Trophoblast cell (in vitro differentiated cells and primary cell): ENCODE results near the gene C20orf144.

Experiments
- DNase-seq, 2 donors: peaks; one replicate each; pipeline ENCODE4 v3.0.0-alpha.2; 2016
- H2AFZ ChIP-seq: 2 replicates; pipeline ENCODE4 v1.6.1; 2013; ENCODE audit warnings: low read length, moderate library complexity, mild to moderate bottlenecking; ENCODE audit not compliant: insufficient read depth, poor library complexity
- H2AK5ac ChIP-seq: 2 replicates; pipeline ENCODE4 v1.6.1; 2013; ENCODE audit warnings: mild to moderate bottlenecking, low read length
- H2BK120ac ChIP-seq: 2 replicates; pipeline ENCODE4 v1.6.1; 2013; ENCODE audit warnings: low read length, mild to moderate bottlenecking, moderate library complexity; ENCODE audit not compliant: insufficient read depth, poor library complexity
- H2BK12ac ChIP-seq: 2 replicates; pipeline ENCODE4 v1.6.1; 2013; ENCODE audit warnings: mild to moderate bottlenecking, low read length, moderate library complexity
- H2BK5ac ChIP-seq: 2 replicates; pipeline ENCODE4 v1.6.1; 2013; ENCODE audit warnings: low read length, low read depth, moderate library complexity, mild to moderate bottlenecking; ENCODE audit not compliant: poor library complexity
- H3K14ac ChIP-seq: 2 replicates; pipeline ENCODE4 v1.6.1; 2013; ENCODE audit warnings: mild to moderate bottlenecking, low read length
- H3K18ac ChIP-seq: 2 replicates; pipeline ENCODE4 v1.6.1; 2013; ENCODE audit warnings: mild to moderate bottlenecking, low read length
- H3K23ac ChIP-seq: 2 replicates; pipeline ENCODE4 v1.6.1; 2013; ENCODE audit warnings: low read length
- H3K27ac ChIP-seq: 2 replicates; pipeline ENCODE4 v1.5.1; 2013; ENCODE audit warnings: low read depth, mild to moderate bottlenecking, inconsistent platforms, low read length, moderate library complexity
- H3K27me3 ChIP-seq: 2 replicates; pipeline ENCODE4 v1.6.1; 2013; ENCODE audit warnings: inconsistent platforms, mild to moderate bottlenecking, low read length, moderate library complexity; ENCODE audit not compliant: insufficient read depth
- H3K36me3 ChIP-seq, 2 experiments: 1 replicate in 1 of 2; 2 replicates in 1 of 2; pipeline ENCODE4 v1.6.1; 2013; ENCODE audit warnings: low read length in 2 of 2, mild to moderate bottlenecking in 2 of 2, moderate library complexity in 1 of 2; ENCODE audit not compliant: insufficient read depth in 2 of 2, control insufficient read depth in 1 of 2
- H3K4ac ChIP-seq: 2 replicates; pipeline ENCODE4 v1.6.1; 2013; ENCODE audit warnings: low read depth, mild to moderate bottlenecking, low read length, moderate library complexity
- H3K4me1 ChIP-seq, 2 experiments: 1 replicate in 1 of 2; 2 replicates in 1 of 2; pipeline ENCODE4 v1.6.1; 2013; ENCODE audit warnings: low read length in 2 of 2, mild to moderate bottlenecking in 2 of 2, moderate library complexity in 1 of 2; ENCODE audit not compliant: insufficient read depth in 2 of 2, control insufficient read depth in 1 of 2
- H3K4me2 ChIP-seq: 2 replicates; pipeline ENCODE4 v1.6.1; 2013; ENCODE audit warnings: inconsistent platforms, mild to moderate bottlenecking, low read length, moderate library complexity
- H3K4me3 ChIP-seq: 2 replicates; pipeline ENCODE4 v1.5.1; 2013; ENCODE audit warnings: mild to moderate bottlenecking, low read depth, low read length, inconsistent platforms
- H3K79me1 ChIP-seq: one replicate; pipeline ENCODE4 v1.6.1; 2013; ENCODE audit warnings: low read length
- H3K79me2 ChIP-seq: 2 replicates; pipeline ENCODE4 v1.6.1; 2013; ENCODE audit warnings: low read length, mild to moderate bottlenecking; ENCODE audit not compliant: control insufficient read depth, insufficient read depth, poor library complexity
- H3K9ac ChIP-seq: 2 replicates; pipeline ENCODE4 v1.6.1; 2013; ENCODE audit warnings: mild to moderate bottlenecking, low read length
- H3K9me3 ChIP-seq: 2 replicates; pipeline ENCODE4 v1.6.1; 2013; ENCODE audit warnings: low read depth, mild to moderate bottlenecking, control low read depth, inconsistent platforms, low read length; ENCODE audit not compliant: insufficient read depth
- H4K12ac ChIP-seq: 2 replicates; pipeline ENCODE4 v1.6.1; 2013; ENCODE audit warnings: low read depth, mild to moderate bottlenecking, low read length, moderate library complexity
- H4K8ac ChIP-seq: 2 replicates; pipeline ENCODE4 v1.6.1; 2013; ENCODE audit warnings: low read depth, mild to moderate bottlenecking, low read length, moderate library complexity
- H4K91ac ChIP-seq: one replicate; pipeline ENCODE4 v1.6.1; 2013; ENCODE audit warnings: low read depth, mild to moderate bottlenecking, low read length, moderate library complexity
- WGBS: extraction: QIAGEN DNeasy Blood & Tissue Kit; methylation state at CpG from one replicate; pipeline ENCODE4 v1.1.7; 2013; ENCODE audit warnings: missing lambda C conversion rate; ENCODE audit not compliant: insufficient read length, insufficient coverage; ENCODE audit errors: extremely low coverage; 5-methylcytosine and 5-hydroxymethylcytosine counted together

Gene C20orf144

GRCh38 chr20:33679758-33680485 lies 17.8 kb downstream of the C20orf144 start:
- Histone ChIP-seq H4K8ac (no peak overlapping the region), H4K12ac (no peak overlapping the region), H3K79me1 (no peaks in the 10 kb centered on the region), H3K23ac (no peak overlapping the region), H3K27me3 (no peaks in the 10 kb centered on the region), H3K4me1 (peaks cover 2 to 6% of the 10 kb centered on the region in 2 experiments), H2BK12ac (no peak overlapping the region), H3K4ac (no peak overlapping the region), H4K91ac (no peak overlapping the region), H3K36me3 (peaks cover 26 to 29% of the 10 kb centered on the region in 2 experiments), H2BK120ac (no peak overlapping the region), H3K4me3 (no peak overlapping the region), H3K9me3 (peaks cover 2% of the 10 kb centered on the region), H3K9ac (no peak overlapping the region), H3K4me2 (no peak overlapping the region), H2BK5ac (no peak overlapping the region), H2AFZ (no peak overlapping the region), H3K27ac (no peak overlapping the region), H2AK5ac (no peak overlapping the region), H3K18ac (no peak overlapping the region), H3K79me2 (no peaks in the 10 kb centered on the region), H3K14ac (no peak overlapping the region)
- no CpG with 5 or more reads among the region's 20 CpGs for WGBS
- no peak for DNase-seq

GRCh38 chr20:33680686-33681085 lies 18.6 kb downstream of the C20orf144 start:
- WGBS: no CpG with 5 or more reads among the region's 2 CpGs
- Histone ChIP-seq H3K4me3 (no peak overlapping the region), H3K79me2 (peaks cover 2% of the 10 kb centered on the region), H3K79me1 (no peaks in the 10 kb centered on the region), H3K23ac (no peak overlapping the region), H3K36me3 (peaks cover 26 to 29% of the 10 kb centered on the region in 2 experiments), H2AFZ (no peak overlapping the region), H2AK5ac (no peak overlapping the region), H3K9ac (no peak overlapping the region), H3K4me2 (no peak overlapping the region), H3K9me3 (peaks cover 2% of the 10 kb centered on the region), H2BK120ac (no peak overlapping the region), H3K14ac (no peak overlapping the region), H3K4me1 (peaks cover 8 to 10% of the 10 kb centered on the region in 2 experiments), H4K12ac (no peak overlapping the region), H4K91ac (no peak overlapping the region), H4K8ac (no peak overlapping the region), H2BK12ac (no peak overlapping the region), H3K27ac (no peak overlapping the region), H3K18ac (no peak overlapping the region), H3K4ac (no peak overlapping the region), H2BK5ac (no peak overlapping the region), H3K27me3 (no peaks in the 10 kb centered on the region)
- DNase-seq: peak in 1 of 2 donors; percentile 19

GRCh38 chr20:33681288-33681687 lies 19.2 kb downstream of the C20orf144 start:
- Histone ChIP-seq H4K8ac (no peak overlapping the region), H3K79me1 (no peaks in the 10 kb centered on the region), H2AK5ac (no peak overlapping the region), H3K27me3 (no peaks in the 10 kb centered on the region), H3K36me3 (peaks cover 26 to 27% of the 10 kb centered on the region in 2 experiments), H3K27ac (no peak overlapping the region), H2BK12ac (no peak overlapping the region), H3K18ac (no peak overlapping the region), H3K79me2 (peaks cover 2% of the 10 kb centered on the region), H2AFZ (no peak overlapping the region), H4K91ac (no peak overlapping the region), H3K9ac (no peak overlapping the region), H3K14ac (no peak overlapping the region), H2BK120ac (no peak overlapping the region), H3K9me3 (peaks cover 2% of the 10 kb centered on the region), H3K23ac (no peak overlapping the region), H3K4ac (no peak overlapping the region), H3K4me2 (no peak overlapping the region), H2BK5ac (no peak overlapping the region), H3K4me3 (no peak overlapping the region), H3K4me1 (peaks cover 8 to 9% of the 10 kb centered on the region in 2 experiments), H4K12ac (no peak overlapping the region)
- DNase-seq: no peak
- WGBS: no CpG with 5 or more reads among the region's 5 CpGs

- WGBS: no CpG with 5 or more reads among the region's 9 CpGs
- no peak overlapping the region for H3K9ac ChIP-seq
- no peak overlapping the region for H3K23ac ChIP-seq
- H3K79me1 ChIP-seq: no peaks in the 10 kb centered on the region
- H2AFZ ChIP-seq: no peak overlapping the region
- H3K36me3 ChIP-seq: peaks cover 21 to 23% of the 10 kb centered on the region in 2 experiments
- no peak overlapping the region for H2BK120ac ChIP-seq
- peaks cover 2% of the 10 kb centered on the region for H3K79me2 ChIP-seq
- no peak overlapping the region for H3K27ac ChIP-seq
- peaks cover 8 to 12% of the 10 kb centered on the region in 2 experiments for H3K4me1 ChIP-seq
- H3K27me3 ChIP-seq: no peaks in the 10 kb centered on the region
- no peak overlapping the region for H3K18ac ChIP-seq
- H3K4ac ChIP-seq: no peak overlapping the region
- no peaks in the 10 kb centered on the region for H3K9me3 ChIP-seq
- H4K8ac ChIP-seq: no peak overlapping the region
- H3K14ac ChIP-seq: no peak overlapping the region
- no peak overlapping the region for H4K12ac ChIP-seq
- no peak overlapping the region for H2BK12ac ChIP-seq
- no peak for DNase-seq
- no peak overlapping the region for H2BK5ac ChIP-seq
- no peak overlapping the region for H3K4me3 ChIP-seq
- H4K91ac ChIP-seq: no peak overlapping the region
- no peak overlapping the region for H2AK5ac ChIP-seq
- no peak overlapping the region for H3K4me2 ChIP-seq
These were observed 19.7 kb downstream of the C20orf144 start for GRCh38 chr20:33681728-33682353.
